UCSD-AML1 (cell line): ENCODE measurements around the gene RUSC2.
"Not testable (repeated sequence)": the region's sequence is repeated elsewhere in the genome, so short reads cannot be mapped to it uniquely, and the experiment has no call there.

Experiments
- DNase-seq: peaks from one replicate; lab custom pipeline; 2025; ENCODE audit not compliant: unreplicated experiment; lab: John Stamatoyannopoulos, UW

RUSC2 gene

DNA sequence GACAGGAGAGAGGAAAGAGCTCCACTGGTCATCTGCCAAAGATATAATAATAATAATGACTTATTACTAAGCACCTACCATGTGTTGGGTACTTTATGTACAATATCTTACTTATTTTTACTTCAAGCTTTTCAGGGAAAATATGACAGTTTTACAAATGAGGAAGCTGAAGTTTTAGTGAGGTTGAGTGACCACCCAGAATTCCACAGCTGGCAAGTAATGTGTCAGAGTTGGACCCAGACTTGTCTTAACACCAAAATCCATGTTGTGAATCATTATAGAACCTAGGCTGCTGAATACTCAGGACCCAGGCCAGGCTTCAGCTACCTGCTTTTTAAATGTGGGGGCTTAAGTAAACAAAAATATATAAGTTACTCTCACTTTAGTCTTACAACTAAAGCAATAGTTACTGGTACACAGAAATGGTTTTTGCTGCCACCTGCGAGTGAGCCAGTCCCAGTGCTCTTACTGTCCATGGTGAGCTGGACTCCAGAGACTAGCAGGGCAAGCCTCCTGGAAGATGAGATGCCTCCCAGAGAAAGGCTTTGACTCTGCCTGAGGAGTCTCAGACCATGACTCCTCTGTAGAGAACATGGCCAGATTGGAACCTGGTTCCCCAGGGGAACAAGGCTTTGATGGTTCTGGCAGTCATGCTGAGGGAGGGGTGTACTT, 29.9 kb downstream of the RUSC2 start:
- DNase-seq, result no peak

DNA sequence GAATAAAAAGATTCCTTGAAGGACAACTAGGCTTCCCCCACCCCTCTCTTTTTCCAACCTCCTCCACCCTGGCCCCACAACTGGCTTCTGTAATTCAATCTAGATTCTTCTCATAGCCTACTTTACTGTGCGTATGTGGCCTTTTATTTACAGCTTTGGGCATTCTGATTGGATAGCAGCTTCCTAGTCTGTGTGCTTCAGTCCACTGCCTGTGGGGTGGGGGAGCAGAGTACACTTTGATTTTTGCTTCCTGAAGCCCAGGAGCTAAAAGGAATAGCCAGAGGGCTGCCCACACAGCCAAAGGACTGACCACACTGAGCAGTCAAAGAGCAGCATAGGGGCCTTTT, 30.4 kb downstream of the RUSC2 start:
- DNase-seq, result no peak

DNA sequence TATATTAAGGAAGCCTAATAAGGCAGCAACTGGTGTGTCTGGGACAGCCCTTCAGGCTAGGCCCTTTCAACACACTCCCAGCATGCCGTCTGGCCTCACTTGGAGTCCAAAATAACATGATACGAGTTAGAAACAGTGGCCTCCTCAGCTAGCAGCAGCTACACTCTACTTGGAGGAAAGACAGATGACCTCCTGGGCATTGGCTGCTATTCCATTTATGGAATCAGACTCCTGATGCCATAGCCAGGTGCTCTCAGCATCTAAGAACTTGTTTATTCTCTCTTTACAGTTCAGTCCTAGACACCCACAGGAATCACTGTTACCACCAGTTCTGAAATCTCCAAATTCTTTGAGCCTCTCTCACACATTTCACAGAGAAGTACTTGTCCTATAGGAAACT, 31.8 kb downstream of the RUSC2 start:
- no peak for DNase-seq

DNA sequence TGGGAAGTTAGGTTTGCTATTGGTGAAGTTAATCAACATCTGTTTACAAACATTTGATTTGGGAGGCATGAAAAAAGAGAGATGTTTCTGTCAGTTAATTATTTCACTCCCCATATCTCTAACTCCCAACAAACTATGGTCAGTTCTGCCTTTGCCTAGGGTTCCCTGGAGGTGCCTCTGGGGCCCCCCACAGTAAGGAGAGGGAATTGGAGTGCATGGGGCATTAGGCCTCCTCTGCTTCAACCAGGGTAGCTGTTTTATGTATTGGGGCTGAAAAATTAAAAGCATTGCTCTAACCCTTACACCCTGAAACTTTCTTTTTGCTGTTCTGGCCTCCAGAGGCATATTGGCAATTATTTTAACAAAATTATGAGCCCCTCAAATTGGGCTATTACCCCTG, 32.3 kb downstream of the RUSC2 start:
- no peak for DNase-seq

DNA sequence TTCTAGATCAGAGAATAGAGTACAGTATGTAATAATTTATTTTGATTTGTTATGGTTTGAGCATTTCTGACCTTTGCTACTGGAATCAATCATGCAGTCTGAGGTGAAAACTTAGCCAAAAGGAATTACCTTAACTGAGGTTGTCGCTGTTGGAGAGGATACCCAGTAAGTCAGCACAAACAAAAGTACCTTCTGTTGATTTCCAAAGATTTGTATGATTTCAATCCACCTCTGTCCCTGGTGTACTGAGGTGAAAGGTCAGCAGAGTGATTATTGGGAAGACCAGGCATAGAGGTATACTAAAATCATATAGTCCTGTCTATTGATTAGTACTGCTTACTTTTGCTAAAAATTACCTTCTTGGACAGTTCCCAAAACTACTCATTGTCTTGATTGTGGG, 32.8 kb downstream of the RUSC2 start:
- DNase-seq, result no peak

DNA sequence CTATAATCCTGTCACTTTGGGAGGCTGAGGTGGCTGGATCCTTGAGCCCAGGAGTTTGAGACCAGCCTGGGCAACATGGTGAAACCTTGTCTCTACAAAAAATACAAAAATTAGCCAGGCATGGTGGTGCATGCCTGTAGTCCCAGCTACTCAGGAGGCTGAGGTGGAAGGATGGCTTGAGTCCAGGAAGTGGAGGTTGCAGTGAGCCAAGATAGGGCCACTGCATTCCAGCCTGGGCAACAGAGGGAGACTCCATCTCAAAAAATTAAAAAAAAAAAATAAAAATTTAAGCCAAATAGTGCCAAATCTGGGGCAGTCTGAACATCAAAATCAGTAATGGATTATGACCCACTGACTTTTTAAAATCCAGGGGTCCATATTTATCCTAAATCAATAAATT, 33.6 kb downstream of the RUSC2 start:
- not testable (repeated sequence) for DNase-seq

DNA sequence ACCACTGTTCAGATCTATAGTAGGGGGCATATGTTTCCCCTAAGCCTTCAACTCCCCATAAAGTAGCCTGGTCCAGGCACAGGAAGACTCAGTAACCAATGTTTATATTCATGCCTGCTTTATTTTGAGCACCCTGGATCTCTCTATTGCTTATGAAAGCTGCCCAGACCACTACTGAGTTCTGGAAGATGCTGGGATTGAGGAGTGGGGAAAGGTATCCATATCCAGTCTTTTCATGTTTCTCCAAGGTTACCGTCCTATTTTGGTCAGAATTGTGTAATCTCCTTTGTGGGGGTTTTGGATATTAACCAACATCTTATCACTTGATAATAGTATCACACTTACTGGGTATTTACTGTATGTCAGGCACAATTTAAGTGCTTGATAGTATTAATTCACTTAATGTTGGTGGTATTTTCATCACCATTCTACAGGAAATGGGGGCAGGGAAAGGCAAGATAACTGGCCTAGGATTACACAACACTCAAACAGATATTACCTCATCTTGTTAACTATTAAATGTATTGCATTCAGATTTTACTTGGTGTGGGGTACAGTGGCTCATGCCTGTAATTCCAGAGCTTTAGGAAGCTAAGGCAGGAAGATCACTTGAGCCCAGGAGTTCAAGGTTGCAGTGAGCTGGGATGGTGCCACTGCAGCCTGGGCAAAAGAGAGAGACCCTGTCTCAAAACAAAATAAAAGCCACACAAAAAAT, 36.3 kb downstream of the RUSC2 start:
- no peak for DNase-seq

DNA sequence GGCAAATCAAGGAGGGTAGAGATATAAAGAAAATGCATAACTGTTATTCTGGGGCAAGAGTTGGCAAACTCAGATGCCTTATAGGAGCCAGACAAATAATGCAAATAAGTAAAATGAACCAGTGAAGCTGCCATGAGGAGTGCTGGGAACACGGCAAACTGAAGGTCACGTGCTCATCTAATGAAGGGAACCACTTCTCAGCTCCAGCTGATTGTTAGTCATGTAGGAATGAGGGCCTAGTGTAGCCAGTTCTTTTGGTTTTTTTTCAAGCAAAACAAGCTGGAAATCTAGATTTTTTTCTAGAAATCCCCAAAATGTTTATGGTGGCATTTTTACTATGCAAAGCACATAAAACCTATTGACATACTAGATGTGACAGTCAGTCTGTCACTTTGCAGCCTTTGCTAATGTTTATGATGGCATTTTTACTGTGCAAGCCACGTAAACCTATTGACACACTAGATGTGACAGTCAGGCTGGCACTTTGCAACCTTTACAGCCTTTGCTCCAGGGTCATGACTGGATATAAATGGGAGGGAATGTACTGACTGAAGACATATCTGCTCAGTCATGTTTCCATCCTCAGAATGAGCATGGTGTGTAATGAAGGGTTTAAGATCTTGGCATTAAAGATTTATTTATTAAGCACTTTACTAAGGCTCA, 39.4 kb downstream of the RUSC2 start:
- no peak for DNase-seq

DNA sequence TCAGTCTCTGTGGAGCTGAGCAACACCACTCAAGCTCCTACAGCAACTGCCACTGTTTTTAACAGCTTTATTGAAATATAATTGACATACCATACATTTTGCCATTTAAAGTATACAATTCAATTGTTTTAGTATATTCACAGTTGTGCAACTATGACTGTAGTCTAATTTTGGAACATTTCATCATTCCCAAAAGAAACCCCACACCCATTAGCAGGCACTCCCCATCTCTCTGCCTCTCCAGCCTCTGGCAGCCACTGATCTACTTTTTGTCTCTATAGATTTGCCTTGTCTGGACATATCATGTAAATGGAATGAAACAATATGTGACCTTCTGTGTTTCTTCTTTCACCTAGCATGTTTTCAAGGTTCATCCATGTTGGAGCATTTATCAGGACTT, 43.5 kb downstream of the RUSC2 start:
- DNase-seq, result no peak

DNA sequence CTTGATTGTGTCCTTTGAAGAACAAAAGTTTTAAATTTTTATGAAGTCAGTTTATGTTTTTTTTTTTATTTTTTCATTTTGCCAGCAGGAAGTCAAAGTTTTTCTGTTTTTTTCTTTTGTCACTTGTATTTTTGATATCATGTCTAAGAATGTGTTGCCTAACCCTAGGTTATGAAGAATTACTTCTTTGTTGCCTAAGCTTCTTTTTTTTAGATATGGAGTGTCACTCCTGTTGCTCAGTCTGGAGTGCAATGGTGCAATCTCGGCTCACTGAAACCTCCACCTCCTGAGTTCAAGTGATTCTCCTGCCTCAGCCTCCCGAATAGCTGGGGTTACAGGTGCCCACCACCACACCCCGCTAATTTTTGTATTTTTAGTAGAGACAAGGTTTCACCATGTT, 45.0 kb downstream of the RUSC2 start:
- not testable (repeated sequence) for DNase-seq

DNA sequence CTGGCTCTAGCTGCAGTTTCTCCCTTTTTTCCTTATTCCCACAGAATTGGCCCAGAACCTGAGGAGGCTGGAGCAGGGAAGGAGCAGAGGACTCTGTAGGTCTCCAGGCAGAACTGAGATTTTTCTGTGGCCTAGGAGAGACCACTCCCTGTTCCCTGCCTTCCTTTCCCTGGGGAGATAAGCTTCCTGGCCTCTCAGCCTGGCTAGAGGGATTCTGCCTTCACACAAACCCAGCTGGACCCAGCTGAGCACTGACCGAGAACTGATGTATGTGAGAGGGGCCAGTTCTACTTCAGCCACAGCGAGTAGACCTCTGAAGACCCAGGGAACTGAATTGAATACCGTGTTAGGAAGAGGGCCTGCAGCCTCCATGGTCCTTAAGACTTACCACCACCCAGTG, 48.0 kb downstream of the RUSC2 start:
- DNase-seq, result no peak

DNA sequence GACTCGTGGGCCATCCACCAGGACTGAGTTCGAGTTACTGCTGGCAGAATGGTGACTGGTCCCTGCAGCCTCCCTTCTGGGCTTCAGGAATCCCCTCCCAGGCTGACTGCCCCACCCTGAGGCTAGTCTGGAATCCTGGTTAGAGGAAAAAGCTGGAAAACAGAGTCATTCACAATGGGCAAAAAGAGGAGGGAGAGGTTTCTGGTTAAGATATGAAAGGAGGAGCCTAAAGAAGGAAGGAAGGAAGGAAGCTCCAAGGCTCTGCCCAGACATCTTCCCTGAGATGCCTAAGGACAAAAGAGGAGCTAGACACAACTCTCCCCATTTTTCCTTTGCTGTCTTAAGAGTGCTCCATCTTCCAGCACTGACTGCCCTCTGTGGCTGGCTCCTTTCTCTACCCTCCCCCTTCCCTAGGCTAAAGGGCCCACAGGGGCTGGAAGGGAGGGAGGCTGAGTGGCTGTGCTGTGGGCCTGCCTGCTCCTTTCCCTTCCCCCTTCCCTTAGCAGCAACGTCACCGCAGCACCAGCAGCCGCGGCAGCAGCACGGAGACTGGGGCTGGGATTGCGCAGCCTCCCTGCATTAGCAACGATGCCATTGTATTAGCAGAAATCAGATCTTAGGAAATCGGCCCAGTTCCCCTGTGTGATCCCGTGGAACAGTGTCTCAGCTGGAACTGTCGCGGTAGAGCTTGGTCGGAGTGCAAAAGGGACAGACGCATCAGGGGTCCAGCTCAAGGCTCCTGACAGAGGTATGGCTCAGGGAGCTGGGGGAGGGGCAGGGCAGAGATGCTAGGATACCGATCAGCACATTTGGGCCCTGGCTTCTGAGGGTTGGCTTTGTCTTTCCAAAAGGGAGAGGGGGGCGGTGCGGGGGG, 48.7 kb downstream of the RUSC2 start:
- DNase-seq, result no peak
